ENCODE measurements around the gene GAS2.

DNA sequence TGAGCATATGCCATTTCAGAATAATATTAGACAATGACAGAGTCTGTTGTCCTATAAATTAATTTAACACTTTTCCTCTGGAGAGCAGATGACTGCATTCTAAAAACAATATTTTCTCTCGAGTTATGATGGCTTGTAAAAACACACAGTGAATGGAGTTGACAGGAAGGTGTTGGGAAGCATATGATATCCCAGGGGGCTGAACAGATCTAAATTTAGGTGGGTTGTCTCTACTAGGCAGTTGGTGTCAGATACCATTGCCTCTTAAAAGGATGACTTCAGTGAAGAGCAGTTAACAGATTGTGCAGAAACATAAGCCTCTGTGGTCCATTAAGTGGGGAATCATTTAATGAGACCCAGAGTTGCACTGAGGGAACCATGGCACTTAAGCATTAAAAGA is 132.5 kb downstream of the GAS2 start:
- no peak for TF ChIP-seq EP300 (IDR thresholded peaks at IDR 0.05)
- TF ChIP-seq POLR2A (IDR thresholded peaks at IDR 0.05): no peak
- TF ChIP-seq CTCF (IDR thresholded peaks at IDR 0.05): no peak
